Upper lobe of left lung (tissue), 4 donors: ENCODE data around the gene RASAL2.

Experiments used
- CTCF ChIP-seq, 6 experiments: fragments of 450-650 bp in 4 of 6; fragments of 200-600 bp in 2 of 6; sonication (generic) in 2 of 6; IDR thresholded peaks; one replicate each; pipeline ENCODE4 v1.5.1; 2016 to 2019; ENCODE audit warnings: antibody characterized with exemption in 6 of 6
- POLR2A ChIP-seq, 4 donors: fragments of 450-650 bp; IDR thresholded peaks; one replicate each; pipeline ENCODE4 v1.5.1; 2016 to 2017; ENCODE audit warnings: antibody characterized with exemption in 4 of 4, mild to moderate bottlenecking in 2 of 4
- POLR2AphosphoS5 ChIP-seq, 2 donors: sonication (generic); formaldehyde crosslinking; IDR thresholded peaks; one replicate each; pipeline ENCODE4 v1.5.1; 2017; ENCODE audit warnings: antibody characterized with exemption in 2 of 2

- no peak for TF ChIP-seq POLR2AphosphoS5 (IDR thresholded peaks at IDR 0.05)
- no peak for TF ChIP-seq CTCF (IDR thresholded peaks at IDR 0.05)
- no peak for TF ChIP-seq POLR2A (IDR thresholded peaks at IDR 0.05)
Measured at GRCh38 chr1:178412400-178412770, 318.5 kb downstream of the RASAL2 start.
